GM12878 (cell line): Measurements from ENCODE around the gene PHYKPL. TPM values are rescaled to one million over a fixed set of nuclear protein-coding genes. Genes with fewer than 3 reads are reported as not detected.
A peak's percentile ranks its signal among the peaks of the same experiment; 100 is the strongest.

ENCODE experiments used
- ATAC-seq: fragments of 200-7000 bp; cut with Tn5 transposase; 3 replicates; pipeline ENCODE4 v1.9.1; 2020; ENCODE audit warnings: mild to moderate bottlenecking, moderate library complexity
- BruUV-seq: library from RNA; stranded (reverse); fragments of 400-500 nt; replicated peaks from 2 replicates; lab custom pipeline; 2021; lab: Mats Ljungman, UMichigan
- CTCF ChIA-PET: fragments of 300-600 bp; sonication (Branson Sonifier 250); formaldehyde crosslinking; extraction: SDS; loops from one replicate; lab custom pipeline; 2021; ENCODE audit warnings: inconsistent platforms; lab: Yijun Ruan, JAX
- POLR2A ChIA-PET: fragments of 350-600 bp; formaldehyde crosslinking; extraction: SDS; loops from one replicate; lab custom pipeline; 2021; ENCODE audit warnings: inconsistent platforms; lab: Charles Lee
- RAD21 ChIA-PET: fragments of 300-600 bp; sonication (Branson Sonifier 250); formaldehyde crosslinking; loops from one replicate; lab custom pipeline; 2023; ENCODE audit warnings: antibody characterized with exemption; ENCODE audit not compliant: unreplicated experiment; lab: Charles Lee
- SMC1A ChIA-PET: fragments of 300-600 bp; sonication (Branson Sonifier 250); formaldehyde crosslinking; loops from one replicate; lab custom pipeline; 2023; ENCODE audit not compliant: unreplicated experiment, uncharacterized antibody; lab: Charles Lee
- DNase-seq: peaks from one replicate; pipeline ENCODE4 v3.0.0-alpha.2; 2011; ENCODE audit warnings: low read depth, low spot score
- FAIRE-seq: peaks from 3 replicates; lab custom pipeline; 2011; peaks lifted over from hg19 to GRCh38; lab: Jason Lieb, UNC
- H2AFZ ChIP-seq: 2 replicates; pipeline ENCODE4 v1.6.0; 2011; ENCODE audit warnings: low read depth, low read length, control low read depth; ENCODE audit not compliant: control insufficient read depth
- H3K27ac ChIP-seq: 2 replicates; pipeline ENCODE4 v1.5.1; 2011; ENCODE audit warnings: control low read depth; ENCODE audit not compliant: control insufficient read depth, insufficient read depth
- H3K27me3 ChIP-seq, 2 experiments: replicated peaks in 1 of 2; 2 replicates each; pipeline versions ENCODE4 v1.6.0 to v1.6.1; 2011; ENCODE audit warnings: low read length in 1 of 2; ENCODE audit not compliant: control insufficient read depth in 2 of 2, insufficient read depth in 2 of 2
- H3K36me3 ChIP-seq, 2 experiments: 2 replicates each; pipeline ENCODE4 v1.5.1; 2011; ENCODE audit warnings: low read length in 1 of 2; ENCODE audit not compliant: control insufficient read depth in 2 of 2, insufficient read depth in 2 of 2
- H3K4me1 ChIP-seq: 2 replicates; pipeline ENCODE4 v1.6.1; 2011; ENCODE audit warnings: mild to moderate bottlenecking, low read length, moderate library complexity, mixed read lengths; ENCODE audit not compliant: control insufficient read depth, insufficient read depth
- H3K4me2 ChIP-seq: 2 replicates; pipeline ENCODE4 v1.6.0; 2011; ENCODE audit warnings: control low read depth; ENCODE audit not compliant: control insufficient read depth, insufficient read depth
- H3K4me3 ChIP-seq: fragments of 200-600 bp; sonication (generic); 2 replicates; pipeline ENCODE4 v1.5.1; 2016
- H3K79me2 ChIP-seq: 2 replicates; pipeline ENCODE4 v1.6.0; 2011; ENCODE audit warnings: low read length; ENCODE audit not compliant: control insufficient read depth, insufficient read depth
- H3K9ac ChIP-seq: 2 replicates; pipeline ENCODE4 v1.8.0; 2011; ENCODE audit warnings: low read length, control low read depth, mixed read lengths; ENCODE audit not compliant: control insufficient read depth, insufficient read depth
- H3K9me3 ChIP-seq: replicated peaks from 3 replicates; pipeline ENCODE4 v1.5.1; 2011; ENCODE audit warnings: mild to moderate bottlenecking, low read length; ENCODE audit not compliant: control insufficient read depth, insufficient read depth
- H4K20me1 ChIP-seq: 2 replicates; pipeline ENCODE4 v1.6.0; 2011; ENCODE audit not compliant: control insufficient read depth, insufficient read depth
- BHLHE40 ChIP-seq, 2 experiments: fragments of 450-650 bp in 1 of 2; IDR thresholded peaks; 2 replicates each; pipeline ENCODE4 v1.6.1; 2011 to 2017; ENCODE audit warnings: low read depth in 2 of 2, borderline replicate concordance in 1 of 2, improper control_type of control experiment in 1 of 2, low read length in 1 of 2, mild to moderate bottlenecking in 1 of 2
- EED ChIP-seq: sonication (generic); IDR thresholded peaks from 2 replicates; pipeline ENCODE4 v1.6.1; 2016; ENCODE audit warnings: antibody characterized with exemption, low read depth
- EP300 ChIP-seq, 2 experiments: fragments of 150-350 bp in 1 of 2; IDR thresholded peaks; 2 replicates each; pipeline ENCODE4 v1.6.1; 2011 to 2012; ENCODE audit warnings: low read depth in 2 of 2, low read length in 2 of 2, borderline replicate concordance in 1 of 2, improper control_type of control experiment in 1 of 2, inconsistent platforms in 1 of 2; ENCODE audit not compliant: control insufficient read depth in 1 of 2
- JUND ChIP-seq: IDR thresholded peaks from 2 replicates; pipeline ENCODE4 v1.6.1; 2012; ENCODE audit warnings: low read depth, mild to moderate bottlenecking, low read length, improper control_type of control experiment, moderate library complexity
- LARP7 ChIP-seq: fragments of 450-650 bp; IDR thresholded peaks from 2 replicates; pipeline ENCODE4 v1.6.1; 2017; ENCODE audit warnings: mild to moderate bottlenecking
- MEF2B ChIP-seq: fragments of 450-650 bp; IDR thresholded peaks from 2 replicates; pipeline ENCODE4 v1.6.1; 2018; ENCODE audit warnings: mild to moderate bottlenecking, moderate library complexity; ENCODE audit not compliant: partially characterized antibody, poor library complexity, severe bottlenecking
- MXI1 ChIP-seq: fragments of 150-350 bp; IDR thresholded peaks from 2 replicates; pipeline ENCODE4 v1.6.1; 2011; ENCODE audit warnings: low read depth, mild to moderate bottlenecking, inconsistent platforms, low read length, improper control_type of control experiment
- NBN ChIP-seq: fragments of 450-650 bp; IDR thresholded peaks from 2 replicates; pipeline ENCODE4 v1.6.1; 2016
- NKRF ChIP-seq: fragments of 450-650 bp; conservative IDR thresholded peaks from 2 replicates; pipeline ENCODE4 v1.6.1; 2017; ENCODE audit warnings: mild to moderate bottlenecking, moderate library complexity
- POLR2A ChIP-seq: IDR thresholded peaks from 2 replicates; pipeline ENCODE4 v1.6.1; 2011; ENCODE audit warnings: low read depth, mild to moderate bottlenecking, low read length
- RB1 ChIP-seq: fragments of 450-650 bp; formaldehyde crosslinking; IDR thresholded peaks from 2 replicates; pipeline ENCODE4 v1.6.1; 2017; ENCODE audit warnings: mild to moderate bottlenecking, borderline replicate concordance
- RELA ChIP-seq: fragments of 450-650 bp; IDR thresholded peaks from 2 replicates; pipeline ENCODE4 v1.8.0; 2014; ENCODE audit warnings: borderline replicate concordance; ENCODE audit not compliant: partially characterized antibody
- RFX5 ChIP-seq: IDR thresholded peaks from 2 replicates; pipeline ENCODE4 v1.6.1; 2011; ENCODE audit warnings: low read depth, low read length, improper control_type of control experiment
- SIX5 ChIP-seq: IDR thresholded peaks from 2 replicates; pipeline ENCODE4 v1.6.1; 2011; ENCODE audit warnings: mild to moderate bottlenecking, low read depth, low read length, moderate library complexity; ENCODE audit not compliant: severe bottlenecking
- SMAD1 ChIP-seq: fragments of 450-650 bp; IDR thresholded peaks from 2 replicates; pipeline ENCODE4 v1.6.1; 2018; ENCODE audit warnings: mild to moderate bottlenecking, low read depth; ENCODE audit not compliant: partially characterized antibody
- SMARCA5 ChIP-seq: fragments of 450-650 bp; IDR thresholded peaks from 2 replicates; pipeline ENCODE4 v1.6.1; 2017; ENCODE audit warnings: mild to moderate bottlenecking
- TCF3 ChIP-seq: IDR thresholded peaks from 2 replicates; pipeline ENCODE4 v1.6.1; 2012; ENCODE audit warnings: low read depth, mild to moderate bottlenecking, low read length, borderline replicate concordance; ENCODE audit not compliant: insufficient read depth
- TCF7 ChIP-seq: IDR thresholded peaks from 2 replicates; pipeline ENCODE4 v1.6.1; 2014; ENCODE audit warnings: antibody characterized with exemption, borderline replicate concordance
- ZNF592 ChIP-seq: fragments of 450-650 bp; IDR thresholded peaks from 2 replicates; pipeline ENCODE4 v1.6.1; 2017; ENCODE audit warnings: mild to moderate bottlenecking, moderate library complexity
- WGBS: methylation state at CpG from one replicate; pipeline ENCODE4 v1.1.6; 2016; ENCODE audit warnings: low lambda C conversion rate; ENCODE audit not compliant: insufficient replicate concordance, insufficient coverage; ENCODE audit errors: missing lambda C conversion rate; 5-methylcytosine and 5-hydroxymethylcytosine counted together
- in situ Hi-C: fragments of 300-500 bp; cut with MboI; formaldehyde crosslinking; loops from 9 replicates; pipeline ENCODE4 v1.14.3; 2018; ENCODE audit warnings: mixed read lengths
- intact Hi-C: fragments of 100-400 bp; cut with micrococcal nuclease; formaldehyde crosslinking; loops from one replicate; pipeline ENCODE4 v1.14.2; 2022; ENCODE audit not compliant: unreplicated experiment
- polyA plus RNA-seq, 11 experiments: library from polyadenylated mRNA; depleted of rRNA in 4 of 11; unstranded in 6 of 11; stranded (reverse) in 5 of 11; fragments of >200 nt; fragmentation: Nextera tagmentation in 4 of 11; fragmentation: Illumina TruSeq in 1 of 11; extraction: Ambion mirVana in 4 of 11; extraction: Trizol in 1 of 11; gene quantifications; 1 replicate in 1 of 11; 2 replicates in 10 of 11; pipeline versions ENCODE4 v1.2.1 to v1.2.3, GENCODE V29; 2011 to 2016; ENCODE audit warnings: inconsistent platforms in 2 of 11, missing spikeins in 2 of 11, low read depth in 1 of 11
- total RNA-seq, 4 experiments: library from RNA; depleted of rRNA in 3 of 4; stranded (reverse); fragments of >200 nt in 3 of 4; fragmentation: Illumina TruSeq in 1 of 4; extraction: Trizol in 1 of 4; gene quantifications; 2 replicates each; pipeline versions ENCODE4 v1.2.1 to v1.2.3, GENCODE V29; 2013 to 2021

Gene PHYKPL
- total and polyA plus RNA-seq, 10 of the 15 experiments (the other 5 are each of a cell fraction or from before 2014, with no cell fraction given) = 4.5 to 53.9 (median 25.6) TPM

- DNase-seq (no peak), ATAC-seq (peak; percentile 50; the same call in 2 of the 3 replicates), FAIRE-seq (no peak)
- Histone ChIP-seq H3K36me3 (no peaks in the 10 kb centered on the region), H3K4me1 (no peaks in the 10 kb centered on the region), H3K4me3 (no peak overlapping the region), H3K9me3 (no peaks in the 10 kb centered on the region), H4K20me1 (no peaks in the 10 kb centered on the region), H3K79me2 (no peaks in the 10 kb centered on the region), H3K9ac (no peak overlapping the region), H2AFZ (no peak overlapping the region), H3K27me3 (peaks cover 0 to 5% of the 10 kb centered on the region in 2 experiments; a peak in 3 of 4 replicates), H3K4me2 (no peak overlapping the region), H3K27ac (no peak overlapping the region)
- 4% methylated on average over 6 of the region's 7 CpGs for WGBS
- RAD21 ChIA-PET = no interaction called here
- TF ChIP-seq NKRF = no peak
- TF ChIP-seq NBN = no peak
- no peak for TF ChIP-seq MEF2B
- TF ChIP-seq SMAD1 = no peak
- no peak for TF ChIP-seq RFX5
- TF ChIP-seq EED = no peak
- TF ChIP-seq SIX5 = no peak
- no peak for TF ChIP-seq JUND
- TF ChIP-seq ZNF592 = no peak
- TF ChIP-seq BHLHE40 (IDR thresholded peaks at IDR 0.05; ENCODE audit: borderline replicate concordance in 1 of 2, low read depth in 2 of 2, low read length in 1 of 2) = no peak
- no peak for TF ChIP-seq TCF7
- TF ChIP-seq MXI1 = no peak
- TF ChIP-seq RB1 = no peak
- TF ChIP-seq TCF3 = no peak
- no peak for TF ChIP-seq SMARCA5
- no peak for TF ChIP-seq POLR2A
- TF ChIP-seq RELA = no peak
- no peak for TF ChIP-seq EP300 (IDR thresholded peaks at IDR 0.05; ENCODE audit: borderline replicate concordance in 1 of 2, control insufficient read depth in 1 of 2, low read depth in 2 of 2, low read length in 2 of 2)
- no peak for TF ChIP-seq LARP7
- in situ Hi-C loops = no loop called here
- CTCF ChIA-PET = no interaction called here
- BruUV-seq = no TSS peak
- intact Hi-C loops = no loop called here
- POLR2A ChIA-PET = interaction anchor here (0.6 kb wide), 1 partner anchor 981 kb away, joined by 4 read pairs; no protein-coding TSS in a partner anchor
- SMC1A ChIA-PET = no interaction called here
These were observed 38.6 kb downstream of the PHYKPL start for GRCh38 chr5:178194026-178194425.
